Testis (tissue), 2 donors: Measurements from ENCODE around the gene CTNNA1.

Experiments
- POLR2A ChIP-seq: fragments of 450-650 bp; IDR thresholded peaks from one replicate; pipeline ENCODE4 v1.6.1; 2017; ENCODE audit warnings: antibody characterized with exemption, mild to moderate bottlenecking, moderate library complexity
- TF ChIP-seq, protein P1 (sequence below), 3 experiments: fragments of 450-650 bp in 2 of 3; fragments of 200-600 bp in 1 of 3; sonication (generic) in 1 of 3; IDR thresholded peaks; one replicate each; pipeline ENCODE4 v1.5.1; 2016 to 2019; ENCODE audit warnings: antibody characterized with exemption in 3 of 3, mild to moderate bottlenecking in 2 of 3, moderate library complexity in 1 of 3

DNA sequence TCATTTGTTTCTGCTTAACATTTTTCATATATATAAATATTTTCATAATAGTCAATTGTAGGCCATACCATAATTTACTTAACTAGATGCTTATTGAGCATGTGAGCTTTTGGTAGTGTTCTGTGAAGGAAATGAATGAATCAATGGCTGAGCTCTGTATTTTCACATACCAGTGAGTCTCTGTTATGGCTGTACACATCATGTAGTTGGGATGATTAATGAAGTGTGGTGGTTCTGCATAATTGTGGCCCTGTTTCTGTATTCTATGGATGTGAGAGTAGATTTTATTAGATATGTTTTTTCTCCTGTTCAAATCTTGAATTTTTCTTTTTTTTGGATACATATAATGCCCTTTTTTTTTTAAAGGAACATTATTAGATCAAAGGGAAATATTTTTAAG is 56.2 kb downstream of the CTNNA1 start:
- TF ChIP-seq, protein P1, sequence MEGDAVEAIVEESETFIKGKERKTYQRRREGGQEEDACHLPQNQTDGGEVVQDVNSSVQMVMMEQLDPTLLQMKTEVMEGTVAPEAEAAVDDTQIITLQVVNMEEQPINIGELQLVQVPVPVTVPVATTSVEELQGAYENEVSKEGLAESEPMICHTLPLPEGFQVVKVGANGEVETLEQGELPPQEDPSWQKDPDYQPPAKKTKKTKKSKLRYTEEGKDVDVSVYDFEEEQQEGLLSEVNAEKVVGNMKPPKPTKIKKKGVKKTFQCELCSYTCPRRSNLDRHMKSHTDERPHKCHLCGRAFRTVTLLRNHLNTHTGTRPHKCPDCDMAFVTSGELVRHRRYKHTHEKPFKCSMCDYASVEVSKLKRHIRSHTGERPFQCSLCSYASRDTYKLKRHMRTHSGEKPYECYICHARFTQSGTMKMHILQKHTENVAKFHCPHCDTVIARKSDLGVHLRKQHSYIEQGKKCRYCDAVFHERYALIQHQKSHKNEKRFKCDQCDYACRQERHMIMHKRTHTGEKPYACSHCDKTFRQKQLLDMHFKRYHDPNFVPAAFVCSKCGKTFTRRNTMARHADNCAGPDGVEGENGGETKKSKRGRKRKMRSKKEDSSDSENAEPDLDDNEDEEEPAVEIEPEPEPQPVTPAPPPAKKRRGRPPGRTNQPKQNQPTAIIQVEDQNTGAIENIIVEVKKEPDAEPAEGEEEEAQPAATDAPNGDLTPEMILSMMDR (IDR thresholded peaks at IDR 0.05) = no peak
- no peak for TF ChIP-seq POLR2A
